ENCODE measurements around the gene PARVA. TPM values are rescaled to one million over a fixed set of nuclear protein-coding genes. Genes with fewer than 3 reads are reported as not detected.

Gene PARVA
- total and polyA plus RNA-seq, 4 donors = 3.1 to 11.7 (median 11.2) TPM

DNA sequence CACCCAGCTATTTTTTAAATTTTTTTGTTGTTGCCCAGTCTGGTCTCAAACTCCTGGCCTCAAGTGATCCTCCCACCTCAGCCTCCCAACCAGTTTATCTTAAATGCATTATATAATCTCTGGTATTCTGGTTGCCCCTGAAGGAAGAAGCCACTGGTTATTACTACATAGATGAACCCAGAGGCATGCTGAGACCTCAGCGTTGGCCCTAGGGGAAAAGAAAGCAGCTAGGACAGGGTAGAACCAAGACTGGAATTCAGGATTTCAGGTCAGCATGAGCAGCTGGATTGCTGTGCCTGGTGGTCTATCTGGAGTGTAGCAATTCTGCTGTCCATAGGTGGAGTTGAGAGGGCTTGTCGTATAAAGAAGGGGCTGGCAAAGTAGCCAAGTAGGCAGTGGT lies 67.2 kb downstream of the PARVA start:
- H3K36me3 ChIP-seq (ENCODE audit: control insufficient read depth in 4 of 4, insufficient read depth in 3 of 4, low read depth in 1 of 4, low read length in 3 of 4) = peaks cover 0 to 1% (median 0%) of the 10 kb centered on the region in 4 donors
- no peak overlapping the region for H3K27ac ChIP-seq (ENCODE audit: low read depth in 1 of 2, low read length in 2 of 2)
- WGBS = 83% methylated on average over 2 of the region's 2 CpGs
- DNase-seq (ENCODE audit: low spot score) = no peak
- H3K4me3 ChIP-seq (ENCODE audit: low read depth in 1 of 3, low read length in 3 of 3) = no peak overlapping the region
- no peaks in the 10 kb centered on the region for H3K27me3 ChIP-seq (ENCODE audit: control insufficient read depth in 4 of 4, insufficient read depth in 4 of 4, low read length in 3 of 4)
- no peaks in the 10 kb centered on the region for H3K4me1 ChIP-seq (ENCODE audit: control insufficient read depth in 4 of 4, insufficient read depth in 4 of 4, low read length in 3 of 4)
- no peak overlapping the region for H3K9ac ChIP-seq (ENCODE audit: low read depth in 1 of 2, low read length in 2 of 2)
- H3K9me3 ChIP-seq (ENCODE audit: control insufficient read depth in 4 of 4, low read length in 3 of 4) = no peaks in the 10 kb centered on the region
- TF ChIP-seq EGR1 (IDR thresholded peaks at IDR 0.05; ENCODE audit: low read depth in 2 of 2) = no peak
- TF ChIP-seq NR2F2 (IDR thresholded peaks at IDR 0.05) = no peak
- TF ChIP-seq, protein P1, sequence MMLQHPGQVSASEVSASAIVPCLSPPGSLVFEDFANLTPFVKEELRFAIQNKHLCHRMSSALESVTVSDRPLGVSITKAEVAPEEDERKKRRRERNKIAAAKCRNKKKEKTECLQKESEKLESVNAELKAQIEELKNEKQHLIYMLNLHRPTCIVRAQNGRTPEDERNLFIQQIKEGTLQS (IDR thresholded peaks at IDR 0.05) = no peak
- TF ChIP-seq FOXA1 (IDR thresholded peaks at IDR 0.05) = no peak
- no peak for TF ChIP-seq SP1 (IDR thresholded peaks at IDR 0.05)

DNA sequence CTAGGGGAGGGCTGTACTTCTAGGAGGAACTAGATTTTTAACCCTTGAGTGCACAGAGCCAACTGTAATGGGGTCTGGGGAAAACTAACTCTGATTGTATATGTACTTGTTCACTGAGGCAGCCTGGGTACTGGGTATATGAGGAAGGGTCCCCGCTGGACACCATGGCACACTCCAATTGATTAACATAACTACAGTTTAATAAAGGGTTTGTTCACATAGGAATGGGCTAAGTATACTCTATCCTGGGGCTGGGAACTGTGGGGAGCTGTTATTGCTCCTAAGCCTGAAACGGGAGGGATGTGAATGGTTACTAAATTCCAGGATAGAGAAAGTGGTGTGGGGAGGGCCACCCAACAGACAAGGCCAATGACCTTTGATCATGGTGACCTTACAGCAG lies 67.6 kb downstream of the PARVA start:
- 90% methylated on average over 2 of the region's 2 CpGs for WGBS
- H3K27ac ChIP-seq (ENCODE audit: low read depth in 1 of 2, low read length in 2 of 2) = no peak overlapping the region

More for the DNA sequence above, 67.6 kb downstream of the PARVA start:
- no peak overlapping the region for H3K9ac ChIP-seq (ENCODE audit: low read depth in 1 of 2, low read length in 2 of 2)
- no peak overlapping the region for H3K4me3 ChIP-seq (ENCODE audit: low read depth in 1 of 3, low read length in 3 of 3)
- no peaks in the 10 kb centered on the region for H3K4me1 ChIP-seq (ENCODE audit: control insufficient read depth in 4 of 4, insufficient read depth in 4 of 4, low read length in 3 of 4)
- TF ChIP-seq GABPA (IDR thresholded peaks at IDR 0.05 in 1 of 2, conservative IDR thresholded peaks at IDR 0.05 in 1 of 2) (no peak), CTCF (IDR thresholded peaks at IDR 0.05; ENCODE audit: low read depth, low read length, missing input control) (no peak), RXRA (IDR thresholded peaks at IDR 0.05) (no peak), EGR1 (IDR thresholded peaks at IDR 0.05; ENCODE audit: low read depth in 2 of 2) (no peak), MAX (IDR thresholded peaks at IDR 0.05) (no peak), SP1 (IDR thresholded peaks at IDR 0.05) (no peak), ZBTB33 (IDR thresholded peaks at IDR 0.05) (no peak), FOXA2 (IDR thresholded peaks at IDR 0.05) (no peak), JUND (IDR thresholded peaks at IDR 0.05) (no peak), HNF4A (conservative IDR thresholded peaks at IDR 0.05) (no peak), TAF1 (conservative IDR thresholded peaks at IDR 0.05) (no peak), RAD21 (IDR thresholded peaks at IDR 0.05) (no peak), FOXA1 (IDR thresholded peaks at IDR 0.05) (no peak), HNF4G (IDR thresholded peaks at IDR 0.05) (no peak), YY1 (IDR thresholded peaks at IDR 0.05) (no peak), NR2F2 (IDR thresholded peaks at IDR 0.05) (no peak), REST (IDR thresholded peaks at IDR 0.05) (no peak)
- TF ChIP-seq, protein P1 (IDR thresholded peaks at IDR 0.05) = no peak
- peaks cover 0 to 1% (median 0%) of the 10 kb centered on the region in 4 donors for H3K36me3 ChIP-seq (ENCODE audit: control insufficient read depth in 4 of 4, insufficient read depth in 3 of 4, low read depth in 1 of 4, low read length in 3 of 4)
- DNase-seq (ENCODE audit: low spot score) = no peak
- no peaks in the 10 kb centered on the region for H3K27me3 ChIP-seq (ENCODE audit: control insufficient read depth in 4 of 4, insufficient read depth in 4 of 4, low read length in 3 of 4)
- no peaks in the 10 kb centered on the region for H3K9me3 ChIP-seq (ENCODE audit: control insufficient read depth in 4 of 4, low read length in 3 of 4)

Data from liver (tissue), 9 donors.